Ovary (tissue), 9 donors: ENCODE measurements around the gene PEX7. TPM values are rescaled to one million over a fixed set of nuclear protein-coding genes. Genes with fewer than 3 reads are reported as not detected.
"Not testable (repeated sequence)": the region's sequence is repeated elsewhere in the genome, so short reads cannot be mapped to it uniquely, and the experiment has no call there.

Experiments used
- DNase-seq, 5 donors: peaks; one replicate each; pipeline ENCODE4 v3.0.0-alpha.2; 2019 to 2020
- H3K27ac ChIP-seq, 2 donors: fragments of 200-600 bp; one replicate each; pipeline versions ENCODE4 v1.5.1 to v1.8.0; 2019 to 2022
- H3K27me3 ChIP-seq: fragments of 200-600 bp; one replicate; pipeline ENCODE4 v1.8.0; 2022
- H3K36me3 ChIP-seq: fragments of 200-600 bp; sonication (generic); one replicate; pipeline ENCODE4 v1.5.1; 2019
- H3K4me1 ChIP-seq: one replicate; pipeline ENCODE4 v1.8.1; 2013; ENCODE audit warnings: mild to moderate bottlenecking, moderate library complexity; ENCODE audit not compliant: insufficient read depth
- H3K4me3 ChIP-seq: fragments of 200-600 bp; sonication (generic); one replicate; pipeline ENCODE4 v1.5.1; 2017
- H3K9me3 ChIP-seq, 2 donors: fragments of 200-600 bp in 1 of 2; sonication (generic) in 1 of 2; one replicate each; pipeline versions ENCODE4 v1.5.1 to v1.8.1; 2013 to 2019; ENCODE audit warnings: mild to moderate bottlenecking in 1 of 2, moderate library complexity in 1 of 2
- CTCF ChIP-seq, 3 donors: fragments of 450-650 bp in 2 of 3; fragments of 200-600 bp in 1 of 3; IDR thresholded peaks; one replicate each; pipeline versions ENCODE4 v1.5.1 to v1.8.0; 2016 to 2022; ENCODE audit warnings: antibody characterized with exemption in 3 of 3, mild to moderate bottlenecking in 1 of 3
- EP300 ChIP-seq: sonication (generic); formaldehyde crosslinking; IDR thresholded peaks from one replicate; pipeline ENCODE4 v1.6.1; 2017; ENCODE audit warnings: antibody characterized with exemption
- POLR2A ChIP-seq: fragments of 450-650 bp; IDR thresholded peaks from one replicate; pipeline ENCODE4 v1.6.1; 2017; ENCODE audit warnings: antibody characterized with exemption, mild to moderate bottlenecking, moderate library complexity
- WGBS, 3 donors: extraction: QIAGEN DNeasy Blood & Tissue Kit in 1 of 3; methylation state at CpG; one replicate each; pipeline versions ENCODE4 v1.1.5 to v1.1.7; 2013 to 2017; 5-methylcytosine and 5-hydroxymethylcytosine counted together
- intact Hi-C, 4 donors: fragments of 100-400 bp; cut with DNase I; formaldehyde crosslinking; loops; one replicate each; pipeline versions ENCODE4 v1.11.0 to v1.15.1; 2022 to 2023
- polyA plus RNA-seq, 2 donors: library from polyadenylated mRNA; stranded (reverse); fragments of 200-250 nt in 1 of 2; fragments of 350-450 nt in 1 of 2; fragmentation: Illumina TruSeq in 1 of 2; extraction: RNeasy Lipid Tissue Mini Kit (QIAGEN cat#74804) in 1 of 2; gene quantifications; one replicate each; pipeline ENCODE4 v1.2.3, GENCODE V29; 2013 to 2014
- total RNA-seq, 7 donors: library from RNA; depleted of rRNA in 2 of 7; stranded (reverse); fragments of >200 nt in 2 of 7; fragmentation: NEBNext Ultra II Directional in 3 of 7; extraction: Animal tissue kit (Norgen Biotek cat#: 25700) in 3 of 7; gene quantifications; one replicate each; pipeline versions ENCODE4 v1.1.0 to v1.2.4, GENCODE V29; 2016 to 2023
- donor health status: DM: no; HTN: no; CAD: no; lungs with moderate emphysema.
- donor health status: DM: no; HTN: no; CAD: no.
- donor health status: Bipolar disorder and iron deficiency.
- donor health status: DM: yes; HTN: yes; CAD: no.
- donor health status: DM: no; HTN: no; CAD: no.
- donor health status: DM: yes; HTN: yes; CAD: no.

Gene PEX7
- total and polyA plus RNA-seq, 9 donors: 5.7 to 13.8 (median 7.2) TPM

- no peak for DNase-seq
- H3K4me1 ChIP-seq: no peaks in the 10 kb centered on the region
- no peak overlapping the region for H3K4me3 ChIP-seq
- no peaks in the 10 kb centered on the region for H3K9me3 ChIP-seq
- no peak overlapping the region for H3K27ac ChIP-seq
- H3K27me3 ChIP-seq: no peaks in the 10 kb centered on the region
- no peaks in the 10 kb centered on the region for H3K36me3 ChIP-seq
- 77 to 81% (median 78%) methylated on average over 1 of the region's 1 CpG for WGBS, 3 donors
- intact Hi-C loops: no loop called here
- TF ChIP-seq CTCF (IDR thresholded peaks at IDR 0.05) (no peak), EP300 (no peak), POLR2A (no peak)
These were observed 122.7 kb downstream of the PEX7 start for GRCh38 chr6:136945072-136945471.

GRCh38 chr6:136945711-136946121 is 123.3 kb downstream of the PEX7 start:
- 46 to 67% (median 53%) methylated on average over 4 of the region's 4 CpGs for WGBS, 3 donors
- intact Hi-C loops: no loop called here
- no peaks in the 10 kb centered on the region for H3K9me3 ChIP-seq

GRCh38 chr6:136947037-136947436 is 124.6 kb downstream of the PEX7 start:
- intact Hi-C loops: no loop called here
- TF ChIP-seq EP300 (no peak), POLR2A (no peak)
- WGBS, 3 donors: 45 to 50% (median 48%) methylated on average over 9 of the region's 9 CpGs
- Histone ChIP-seq H3K36me3 (no peaks in the 10 kb centered on the region), H3K4me3 (no peak overlapping the region), H3K4me1 (no peaks in the 10 kb centered on the region), H3K9me3 (no peaks in the 10 kb centered on the region), H3K27ac (no peak overlapping the region), H3K27me3 (no peaks in the 10 kb centered on the region)
- no peak for DNase-seq

More at GRCh38 chr6:136945711-136946121, 123.3 kb downstream of the PEX7 start:
- no peaks in the 10 kb centered on the region for H3K36me3 ChIP-seq
- no peaks in the 10 kb centered on the region for H3K4me1 ChIP-seq
- no peak overlapping the region for H3K4me3 ChIP-seq
- no peaks in the 10 kb centered on the region for H3K27me3 ChIP-seq
- H3K27ac ChIP-seq: no peak overlapping the region
- DNase-seq: no peak
- no peak for TF ChIP-seq CTCF (IDR thresholded peaks at IDR 0.05)
- no peak for TF ChIP-seq EP300
- TF ChIP-seq POLR2A: no peak

GRCh38 chr6:136949957-136950356 is 127.6 kb downstream of the PEX7 start:
- WGBS, 3 donors: 92 to 94% (median 93%) methylated on average over 3 of the region's 3 CpGs
- not testable (repeated sequence) for H3K27me3 ChIP-seq

GRCh38 chr6:136950436-136951126 is 128.2 kb downstream of the PEX7 start:
- TF ChIP-seq EP300: no peak
- no peak for TF ChIP-seq CTCF (IDR thresholded peaks at IDR 0.05)
- TF ChIP-seq POLR2A: no peak
- intact Hi-C loops: no loop called here
- no peaks in the 10 kb centered on the region for H3K27me3 ChIP-seq
- 80 to 90% (median 85%) methylated on average over 4 of the region's 4 CpGs for WGBS, 3 donors
- no peak for DNase-seq
- H3K4me3 ChIP-seq: no peak overlapping the region
- no peaks in the 10 kb centered on the region for H3K4me1 ChIP-seq
- H3K27ac ChIP-seq: no peak overlapping the region
- no peaks in the 10 kb centered on the region for H3K36me3 ChIP-seq
- H3K9me3 ChIP-seq: no peaks in the 10 kb centered on the region

More at GRCh38 chr6:136949957-136950356, 127.6 kb downstream of the PEX7 start:
- intact Hi-C loops, H3K4me3 ChIP-seq, H3K9me3 ChIP-seq, DNase-seq, H3K36me3 ChIP-seq, H3K27ac ChIP-seq, H3K4me1 ChIP-seq: not testable (repeated sequence)
